Left renal cortex interstitium (tissue), 4 donors: ENCODE data around the gene FCGR3A. TPM values are rescaled to one million over a fixed set of nuclear protein-coding genes. Genes with fewer than 3 reads are reported as not detected.
A peak's percentile ranks its signal among the peaks of the same experiment; 100 is the strongest.
"Not testable (repeated sequence)": the region's sequence is repeated elsewhere in the genome, so short reads cannot be mapped to it uniquely, and the experiment has no call there.

Source experiments
- DNase-seq, 4 donors: peaks; one replicate each; pipeline ENCODE4 v3.0.0-alpha.2; 2013; ENCODE audit warnings: low read depth in 4 of 4, low spot score in 2 of 4, missing footprints in 1 of 4
- polyA plus RNA-seq, 4 donors: library from polyadenylated mRNA; unstranded; fragments of 120-200 nt; gene quantifications; one replicate each; pipeline ENCODE4 v1.2.1, GENCODE V29; 2013; ENCODE audit not compliant: insufficient read length in 4 of 4

FCGR3A gene
- polyA plus RNA-seq, 4 donors = 1.6 to 2.2 (median 1.9) TPM

GRCh38 chr1:161531986-161532643, 17.5 kb downstream of the FCGR3A start:
- no peak for DNase-seq

- peak in 2 of 4 donors; percentile 81 to 91 for DNase-seq
Observed at GRCh38 chr1:161530671-161531641, 18.7 kb downstream of the FCGR3A start.

- not testable (repeated sequence) for DNase-seq
Observed at GRCh38 chr1:161530158-161530557, 19.5 kb downstream of the FCGR3A start.

GRCh38 chr1:161529463-161530104, 20.0 kb downstream of the FCGR3A start:
- not testable (repeated sequence) for DNase-seq

GRCh38 chr1:161528550-161528949, 21.1 kb downstream of the FCGR3A start:
- DNase-seq = not testable (repeated sequence)

GRCh38 chr1:161525918-161526317, 23.7 kb downstream of the FCGR3A start:
- DNase-seq = not testable (repeated sequence)

- DNase-seq = not testable (repeated sequence)
Observed at GRCh38 chr1:161525321-161525720, 24.3 kb downstream of the FCGR3A start.

- DNase-seq = not testable (repeated sequence)
Observed at GRCh38 chr1:161524742-161525291, 24.8 kb downstream of the FCGR3A start.

GRCh38 chr1:161523817-161524741, 25.5 kb downstream of the FCGR3A start, which contains the start of gene HSPA6:
Gene HSPA6, plus strand, starts transcription at chr1:161524540. Its CDS starts 119 bp downstream, at chr1:161524659.
- peak in 3 of 4 donors; percentile 78 to 83 (median 82) for DNase-seq

- DNase-seq = not testable (repeated sequence)
Observed at GRCh38 chr1:161523041-161523816, 26.4 kb downstream of the FCGR3A start.

GRCh38 chr1:161513953-161514352, 35.7 kb downstream of the FCGR3A start:
- DNase-seq = not testable (repeated sequence)

GRCh38 chr1:161513448-161513780, 36.2 kb downstream of the FCGR3A start:
- DNase-seq = not testable (repeated sequence)

- not testable (repeated sequence) for DNase-seq
Observed at GRCh38 chr1:161512636-161513447, 36.8 kb downstream of the FCGR3A start.

GRCh38 chr1:161511756-161512060, 37.9 kb downstream of the FCGR3A start:
- no peak for DNase-seq

- no peak for DNase-seq
Observed at GRCh38 chr1:161511018-161511755, 38.4 kb downstream of the FCGR3A start.

- DNase-seq = no peak
Observed at GRCh38 chr1:161510477-161510876, 39.1 kb downstream of the FCGR3A start.
